GM23338 (cell line): ENCODE data around the gene KRTAP5-6. TPM values are rescaled to one million over a fixed set of nuclear protein-coding genes. Genes with fewer than 3 reads are reported as not detected.

Source experiments
- ATAC-seq: fragments of 200-7000 bp; cut with Tn5 transposase; 3 replicates; pipeline ENCODE4 v1.9.1; 2020
- DNase-seq: peaks from one replicate; pipeline ENCODE4 v3.0.0-alpha.2; 2015; ENCODE audit warnings: low spot score
- H2AFZ ChIP-seq: fragments of 200-600 bp; sonication (generic); 2 replicates; pipeline ENCODE4 v1.8.0; 2016; ENCODE audit warnings: antibody characterized with exemption, mild to moderate bottlenecking, moderate library complexity
- H3F3A ChIP-seq: fragments of 200-600 bp; sonication (generic); replicated peaks from 2 replicates; pipeline ENCODE4 v1.8.0; 2017; ENCODE audit warnings: antibody characterized with exemption, mixed run types, low read depth
- H3K27ac ChIP-seq: fragments of 200-600 bp; sonication (generic); 2 replicates; pipeline ENCODE4 v1.6.1; 2016; ENCODE audit warnings: low read depth
- H3K27me3 ChIP-seq: fragments of 200-600 bp; sonication (generic); 2 replicates; pipeline ENCODE4 v1.8.0; 2016; ENCODE audit warnings: mild to moderate bottlenecking, mixed run types, moderate library complexity; ENCODE audit not compliant: insufficient read depth
- H3K36me3 ChIP-seq: fragments of 200-600 bp; sonication (generic); 2 replicates; pipeline ENCODE4 v1.8.0; 2016; ENCODE audit warnings: mild to moderate bottlenecking; ENCODE audit not compliant: insufficient read depth
- H3K4me1 ChIP-seq: fragments of 200-600 bp; sonication (generic); 2 replicates; pipeline ENCODE4 v1.8.0; 2016; ENCODE audit warnings: mild to moderate bottlenecking, moderate library complexity; ENCODE audit not compliant: insufficient read depth
- H3K4me2 ChIP-seq: fragments of 200-600 bp; sonication (generic); 2 replicates; pipeline ENCODE4 v1.7.1; 2017; ENCODE audit warnings: mixed run types
- H3K4me3 ChIP-seq: fragments of 200-600 bp; sonication (generic); 2 replicates; pipeline ENCODE4 v1.6.1; 2016; ENCODE audit warnings: mixed run types
- H3K79me2 ChIP-seq: fragments of 200-600 bp; sonication (generic); replicated peaks from 2 replicates; pipeline ENCODE4 v1.8.0; 2017; ENCODE audit warnings: mild to moderate bottlenecking; ENCODE audit not compliant: insufficient read depth
- H3K9me2 ChIP-seq: fragments of 200-600 bp; sonication (generic); 2 replicates; pipeline ENCODE4 v1.8.0; 2017; ENCODE audit not compliant: insufficient read depth
- H4K20me1 ChIP-seq: fragments of 200-600 bp; sonication (generic); replicated peaks from 2 replicates; pipeline ENCODE4 v1.8.0; 2017; ENCODE audit warnings: mild to moderate bottlenecking; ENCODE audit not compliant: insufficient read depth
- H3K27ac Mint-ChIP-seq: 2 replicates; pipeline ENCODE4 v1.8.0; 2020; ENCODE audit warnings: inconsistent platforms, mild to moderate bottlenecking, moderate library complexity, mixed read lengths
- H3K27me3 Mint-ChIP-seq: 3 replicates; pipeline ENCODE4 v1.8.0; 2022; ENCODE audit warnings: low read depth, mild to moderate bottlenecking, moderate library complexity, mixed read lengths, inconsistent platforms; ENCODE audit not compliant: insufficient read depth, poor library complexity
- H3K36me3 Mint-ChIP-seq: 3 replicates; pipeline ENCODE4 v1.8.0; 2021; ENCODE audit warnings: low read depth, mild to moderate bottlenecking, inconsistent platforms, moderate library complexity, mixed read lengths
- H3K4me1 Mint-ChIP-seq: 3 replicates; pipeline ENCODE4 v1.8.0; 2020; ENCODE audit warnings: mild to moderate bottlenecking, inconsistent platforms, mixed read lengths
- H3K4me3 Mint-ChIP-seq: 3 replicates; pipeline ENCODE4 v1.8.0; 2021; ENCODE audit warnings: moderate library complexity, mild to moderate bottlenecking, inconsistent platforms, mixed read lengths
- H3K9me3 Mint-ChIP-seq: 3 replicates; pipeline ENCODE4 v1.8.0; 2020; ENCODE audit warnings: moderate library complexity, mild to moderate bottlenecking, inconsistent platforms, mixed read lengths
- EZH2 ChIP-seq: fragments of 200-600 bp; sonication (generic); IDR thresholded peaks from one replicate; pipeline ENCODE4 v1.8.0; 2017; ENCODE audit warnings: antibody characterized with exemption, mild to moderate bottlenecking, low read depth; ENCODE audit not compliant: unreplicated experiment
- EZH2phosphoT487 ChIP-seq: fragments of 200-600 bp; sonication (generic); IDR thresholded peaks from one replicate; pipeline ENCODE4 v1.8.1; 2018; ENCODE audit warnings: antibody characterized with exemption; ENCODE audit not compliant: unreplicated experiment
- JUNB ChIP-seq: IDR thresholded peaks from one replicate; pipeline ENCODE4 v1.6.1; 2016; ENCODE audit warnings: antibody characterized with exemption; ENCODE audit not compliant: unreplicated experiment
- NANOG ChIP-seq: IDR thresholded peaks from 2 replicates; pipeline ENCODE4 v1.6.1; 2016; ENCODE audit warnings: antibody characterized with exemption, borderline replicate concordance
- POLR2AphosphoS5 ChIP-seq: IDR thresholded peaks from 2 replicates; pipeline ENCODE4 v1.6.1; 2016; ENCODE audit warnings: antibody characterized with exemption, low read depth
- STAT1 ChIP-seq: IDR thresholded peaks from one replicate; pipeline ENCODE4 v1.6.1; 2016; ENCODE audit warnings: antibody characterized with exemption; ENCODE audit not compliant: unreplicated experiment
- ZNF114 ChIP-seq: fragments of 250-450 bp; sonication (Bioruptor Pico); IDR thresholded peaks from 2 replicates; pipeline ENCODE4 v1.5.0; 2020; ENCODE audit warnings: mild to moderate bottlenecking, moderate library complexity
- ZNF331 ChIP-seq: fragments of 250-450 bp; sonication (Bioruptor Pico); IDR thresholded peaks from 2 replicates; pipeline ENCODE4 v1.5.0; 2020; ENCODE audit warnings: low read depth, mild to moderate bottlenecking, moderate library complexity
- polyA plus RNA-seq: library from polyadenylated mRNA; unstranded; fragments of >200 nt; fragmentation: Nextera tagmentation; extraction: Ambion mirVana; gene quantifications from 2 replicates; pipeline ENCODE4 v1.2.1, GENCODE V29; 2016
- total RNA-seq: library from RNA; depleted of rRNA; stranded (reverse); fragments of >200 nt; shearing (Covaris generic); gene quantifications from 2 replicates; pipeline ENCODE4 v1.2.3, GENCODE V29; 2014
- TF ChIP-seq, protein P1 (sequence below): fragments of 250-450 bp; sonication (Bioruptor Pico); IDR thresholded peaks from 2 replicates; pipeline ENCODE4 v1.5.0; 2020; ENCODE audit warnings: mild to moderate bottlenecking, moderate library complexity
- TF ChIP-seq, protein P2 (sequence below): IDR thresholded peaks from one replicate; pipeline ENCODE4 v1.6.1; 2018; ENCODE audit warnings: antibody characterized with exemption; ENCODE audit not compliant: unreplicated experiment
- TF ChIP-seq, protein P3 (sequence below), 2 experiments: fragments of 200-600 bp in 1 of 2; sonication (generic) in 1 of 2; conservative IDR thresholded peaks; 2 replicates each; pipeline versions ENCODE4 v1.5.1 to v1.6.1; 2016 to 2017; ENCODE audit warnings: antibody characterized with exemption in 2 of 2, low read depth in 2 of 2, mild to moderate bottlenecking in 2 of 2, moderate library complexity in 1 of 2

KRTAP5-6 gene
- total and polyA plus RNA-seq, 2 experiments from 2014 or later, result not detected

DNA sequence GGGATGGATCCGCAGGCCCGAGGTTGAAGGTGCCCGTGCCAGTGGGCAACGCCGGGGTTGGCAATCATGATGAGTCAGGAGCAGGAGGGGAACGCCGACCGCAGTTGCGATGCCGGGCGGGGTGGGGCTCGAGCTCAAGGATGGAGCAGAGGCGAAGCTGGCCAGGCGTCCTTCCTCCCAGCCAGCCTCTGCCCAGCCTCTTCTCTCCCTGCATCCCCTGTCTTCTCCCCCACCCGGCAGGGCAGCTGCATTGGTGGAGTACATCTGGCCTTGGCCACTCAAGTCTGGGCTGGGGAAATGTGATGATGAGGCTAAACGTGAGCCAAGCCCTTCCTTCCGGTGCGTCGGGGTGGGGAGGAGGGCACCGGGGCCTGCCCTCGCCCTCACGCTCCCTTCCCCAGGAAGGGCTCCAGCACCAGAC is 49.5 kb downstream of the KRTAP5-6 start:
- no peak for TF ChIP-seq ZNF331 (CRISPR knock-in tag)
- no peak for TF ChIP-seq POLR2AphosphoS5
- no peak for TF ChIP-seq EZH2
- TF ChIP-seq NANOG, result no peak
- TF ChIP-seq, protein P1, sequence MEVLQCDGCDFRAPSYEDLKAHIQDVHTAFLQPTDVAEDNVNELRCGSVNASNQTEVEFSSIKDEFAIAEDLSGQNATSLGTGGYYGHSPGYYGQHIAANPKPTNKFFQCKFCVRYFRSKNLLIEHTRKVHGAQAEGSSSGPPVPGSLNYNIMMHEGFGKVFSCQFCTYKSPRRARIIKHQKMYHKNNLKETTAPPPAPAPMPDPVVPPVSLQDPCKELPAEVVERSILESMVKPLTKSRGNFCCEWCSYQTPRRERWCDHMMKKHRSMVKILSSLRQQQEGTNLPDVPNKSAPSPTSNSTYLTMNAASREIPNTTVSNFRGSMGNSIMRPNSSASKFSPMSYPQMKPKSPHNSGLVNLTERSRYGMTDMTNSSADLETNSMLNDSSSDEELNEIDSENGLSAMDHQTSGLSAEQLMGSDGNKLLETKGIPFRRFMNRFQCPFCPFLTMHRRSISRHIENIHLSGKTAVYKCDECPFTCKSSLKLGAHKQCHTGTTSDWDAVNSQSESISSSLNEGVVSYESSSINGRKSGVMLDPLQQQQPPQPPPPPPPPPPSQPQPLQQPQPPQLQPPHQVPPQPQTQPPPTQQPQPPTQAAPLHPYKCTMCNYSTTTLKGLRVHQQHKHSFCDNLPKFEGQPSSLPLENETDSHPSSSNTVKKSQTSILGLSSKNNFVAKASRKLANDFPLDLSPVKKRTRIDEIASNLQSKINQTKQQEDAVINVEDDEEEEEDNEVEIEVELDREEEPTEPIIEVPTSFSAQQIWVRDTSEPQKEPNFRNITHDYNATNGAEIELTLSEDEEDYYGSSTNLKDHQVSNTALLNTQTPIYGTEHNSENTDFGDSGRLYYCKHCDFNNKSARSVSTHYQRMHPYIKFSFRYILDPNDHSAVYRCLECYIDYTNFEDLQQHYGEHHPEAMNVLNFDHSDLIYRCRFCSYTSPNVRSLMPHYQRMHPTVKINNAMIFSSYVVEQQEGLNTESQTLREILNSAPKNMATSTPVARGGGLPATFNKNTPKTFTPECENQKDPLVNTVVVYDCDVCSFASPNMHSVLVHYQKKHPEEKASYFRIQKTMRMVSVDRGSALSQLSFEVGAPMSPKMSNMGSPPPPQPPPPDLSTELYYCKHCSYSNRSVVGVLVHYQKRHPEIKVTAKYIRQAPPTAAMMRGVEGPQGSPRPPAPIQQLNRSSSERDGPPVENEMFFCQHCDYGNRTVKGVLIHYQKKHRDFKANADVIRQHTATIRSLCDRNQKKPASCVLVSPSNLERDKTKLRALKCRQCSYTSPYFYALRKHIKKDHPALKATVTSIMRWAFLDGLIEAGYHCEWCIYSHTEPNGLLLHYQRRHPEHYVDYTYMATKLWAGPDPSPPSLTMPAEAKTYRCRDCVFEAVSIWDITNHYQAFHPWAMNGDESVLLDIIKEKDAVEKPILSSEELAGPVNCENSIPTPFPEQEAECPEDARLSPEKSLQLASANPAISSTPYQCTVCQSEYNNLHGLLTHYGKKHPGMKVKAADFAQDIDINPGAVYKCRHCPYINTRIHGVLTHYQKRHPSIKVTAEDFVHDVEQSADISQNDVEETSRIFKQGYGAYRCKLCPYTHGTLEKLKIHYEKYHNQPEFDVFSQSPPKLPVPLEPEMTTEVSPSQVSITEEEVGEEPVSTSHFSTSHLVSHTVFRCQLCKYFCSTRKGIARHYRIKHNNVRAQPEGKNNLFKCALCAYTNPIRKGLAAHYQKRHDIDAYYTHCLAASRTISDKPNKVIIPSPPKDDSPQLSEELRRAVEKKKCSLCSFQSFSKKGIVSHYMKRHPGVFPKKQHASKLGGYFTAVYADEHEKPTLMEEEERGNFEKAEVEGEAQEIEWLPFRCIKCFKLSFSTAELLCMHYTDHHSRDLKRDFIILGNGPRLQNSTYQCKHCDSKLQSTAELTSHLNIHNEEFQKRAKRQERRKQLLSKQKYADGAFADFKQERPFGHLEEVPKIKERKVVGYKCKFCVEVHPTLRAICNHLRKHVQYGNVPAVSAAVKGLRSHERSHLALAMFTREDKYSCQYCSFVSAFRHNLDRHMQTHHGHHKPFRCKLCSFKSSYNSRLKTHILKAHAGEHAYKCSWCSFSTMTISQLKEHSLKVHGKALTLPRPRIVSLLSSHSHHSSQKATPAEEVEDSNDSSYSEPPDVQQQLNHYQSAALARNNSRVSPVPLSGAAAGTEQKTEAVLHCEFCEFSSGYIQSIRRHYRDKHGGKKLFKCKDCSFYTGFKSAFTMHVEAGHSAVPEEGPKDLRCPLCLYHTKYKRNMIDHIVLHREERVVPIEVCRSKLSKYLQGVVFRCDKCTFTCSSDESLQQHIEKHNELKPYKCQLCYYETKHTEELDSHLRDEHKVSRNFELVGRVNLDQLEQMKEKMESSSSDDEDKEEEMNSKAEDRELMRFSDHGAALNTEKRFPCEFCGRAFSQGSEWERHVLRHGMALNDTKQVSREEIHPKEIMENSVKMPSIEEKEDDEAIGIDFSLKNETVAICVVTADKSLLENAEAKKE (CRISPR knock-in tag), result no peak
- TF ChIP-seq ZNF114 (CRISPR knock-in tag), result no peak
- TF ChIP-seq, protein P2, sequence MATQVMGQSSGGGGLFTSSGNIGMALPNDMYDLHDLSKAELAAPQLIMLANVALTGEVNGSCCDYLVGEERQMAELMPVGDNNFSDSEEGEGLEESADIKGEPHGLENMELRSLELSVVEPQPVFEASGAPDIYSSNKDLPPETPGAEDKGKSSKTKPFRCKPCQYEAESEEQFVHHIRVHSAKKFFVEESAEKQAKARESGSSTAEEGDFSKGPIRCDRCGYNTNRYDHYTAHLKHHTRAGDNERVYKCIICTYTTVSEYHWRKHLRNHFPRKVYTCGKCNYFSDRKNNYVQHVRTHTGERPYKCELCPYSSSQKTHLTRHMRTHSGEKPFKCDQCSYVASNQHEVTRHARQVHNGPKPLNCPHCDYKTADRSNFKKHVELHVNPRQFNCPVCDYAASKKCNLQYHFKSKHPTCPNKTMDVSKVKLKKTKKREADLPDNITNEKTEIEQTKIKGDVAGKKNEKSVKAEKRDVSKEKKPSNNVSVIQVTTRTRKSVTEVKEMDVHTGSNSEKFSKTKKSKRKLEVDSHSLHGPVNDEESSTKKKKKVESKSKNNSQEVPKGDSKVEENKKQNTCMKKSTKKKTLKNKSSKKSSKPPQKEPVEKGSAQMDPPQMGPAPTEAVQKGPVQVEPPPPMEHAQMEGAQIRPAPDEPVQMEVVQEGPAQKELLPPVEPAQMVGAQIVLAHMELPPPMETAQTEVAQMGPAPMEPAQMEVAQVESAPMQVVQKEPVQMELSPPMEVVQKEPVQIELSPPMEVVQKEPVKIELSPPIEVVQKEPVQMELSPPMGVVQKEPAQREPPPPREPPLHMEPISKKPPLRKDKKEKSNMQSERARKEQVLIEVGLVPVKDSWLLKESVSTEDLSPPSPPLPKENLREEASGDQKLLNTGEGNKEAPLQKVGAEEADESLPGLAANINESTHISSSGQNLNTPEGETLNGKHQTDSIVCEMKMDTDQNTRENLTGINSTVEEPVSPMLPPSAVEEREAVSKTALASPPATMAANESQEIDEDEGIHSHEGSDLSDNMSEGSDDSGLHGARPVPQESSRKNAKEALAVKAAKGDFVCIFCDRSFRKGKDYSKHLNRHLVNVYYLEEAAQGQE, result no peak
- no peak for TF ChIP-seq JUNB
- TF ChIP-seq EZH2phosphoT487, result no peak
- no peak for TF ChIP-seq STAT1
- TF ChIP-seq, protein P3, sequence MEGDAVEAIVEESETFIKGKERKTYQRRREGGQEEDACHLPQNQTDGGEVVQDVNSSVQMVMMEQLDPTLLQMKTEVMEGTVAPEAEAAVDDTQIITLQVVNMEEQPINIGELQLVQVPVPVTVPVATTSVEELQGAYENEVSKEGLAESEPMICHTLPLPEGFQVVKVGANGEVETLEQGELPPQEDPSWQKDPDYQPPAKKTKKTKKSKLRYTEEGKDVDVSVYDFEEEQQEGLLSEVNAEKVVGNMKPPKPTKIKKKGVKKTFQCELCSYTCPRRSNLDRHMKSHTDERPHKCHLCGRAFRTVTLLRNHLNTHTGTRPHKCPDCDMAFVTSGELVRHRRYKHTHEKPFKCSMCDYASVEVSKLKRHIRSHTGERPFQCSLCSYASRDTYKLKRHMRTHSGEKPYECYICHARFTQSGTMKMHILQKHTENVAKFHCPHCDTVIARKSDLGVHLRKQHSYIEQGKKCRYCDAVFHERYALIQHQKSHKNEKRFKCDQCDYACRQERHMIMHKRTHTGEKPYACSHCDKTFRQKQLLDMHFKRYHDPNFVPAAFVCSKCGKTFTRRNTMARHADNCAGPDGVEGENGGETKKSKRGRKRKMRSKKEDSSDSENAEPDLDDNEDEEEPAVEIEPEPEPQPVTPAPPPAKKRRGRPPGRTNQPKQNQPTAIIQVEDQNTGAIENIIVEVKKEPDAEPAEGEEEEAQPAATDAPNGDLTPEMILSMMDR (conservative IDR thresholded peaks at IDR 0.05; ENCODE audit: low read depth in 2 of 2), result no peak
- Histone ChIP-seq H3K4me2 (no peak overlapping the region), H3K79me2 (no peaks in the 10 kb centered on the region), H3F3A (peaks cover 9% of the 10 kb centered on the region; the same call in 1 of the 2 replicates), H3K36me3 (no peaks in the 10 kb centered on the region), H3K27me3 (peaks cover 36% of the 10 kb centered on the region), H2AFZ (no peak overlapping the region), H3K4me3 (no peak overlapping the region), H4K20me1 (no peaks in the 10 kb centered on the region), H3K4me1 (no peaks in the 10 kb centered on the region; the same call in 1 of the 2 replicates), H3K27ac (no peak overlapping the region), H3K9me2 (0 out of 2 replicates have a peak, but pooled peaks cover 6% of the 10 kb centered on the region)
- Mint-ChIP-seq H3K27ac (no peak overlapping the region), H3K9me3 (peaks cover 9% of the 10 kb centered on the region), H3K4me3 (no peak overlapping the region), H3K36me3 (peaks cover 2% of the 10 kb centered on the region; the same call in 2 of the 3 replicates), H3K4me1 (peaks cover 11% of the 10 kb centered on the region; the same call in 2 of the 3 replicates), H3K27me3 (peaks cover 35% of the 10 kb centered on the region)
- ATAC-seq, result no peak
- DNase-seq, result no peak
